WTC11 (cell line): ENCODE measurements around the gene RBM28. TPM values are rescaled to one million over a fixed set of nuclear protein-coding genes. Genes with fewer than 3 reads are reported as not detected.
A peak's percentile ranks its signal among the peaks of the same experiment; 100 is the strongest.

ENCODE experiments used
- AR ChIP-seq: fragments of 250-450 bp; sonication (Bioruptor Pico); IDR thresholded peaks from 2 replicates; pipeline ENCODE4 v1.9.0; 2021; ENCODE audit warnings: mild to moderate bottlenecking
- CREB1 ChIP-seq: sonication (generic); formaldehyde crosslinking; IDR thresholded peaks from 2 replicates; pipeline ENCODE4 v1.8.0; 2023; ENCODE audit warnings: mild to moderate bottlenecking, missing genetic modification reagents
- CREM ChIP-seq: sonication (generic); formaldehyde crosslinking; IDR thresholded peaks from 2 replicates; pipeline ENCODE4 v1.8.1; 2022; ENCODE audit warnings: mild to moderate bottlenecking, missing genetic modification reagents, moderate library complexity
- FOXJ3 ChIP-seq: sonication (generic); formaldehyde crosslinking; IDR thresholded peaks from 2 replicates; pipeline ENCODE4 v1.9.0; 2021; ENCODE audit warnings: missing genetic modification reagents, mild to moderate bottlenecking, borderline replicate concordance
- GTF2I ChIP-seq: fragments of 250-450 bp; sonication (Bioruptor Pico); conservative IDR thresholded peaks from 2 replicates; pipeline ENCODE4 v1.4.0; 2021; ENCODE audit warnings: mild to moderate bottlenecking
- IRF2 ChIP-seq: sonication (generic); formaldehyde crosslinking; IDR thresholded peaks from 2 replicates; pipeline ENCODE4 v1.8.0; 2022; ENCODE audit warnings: low read depth, missing genetic modification reagents, borderline replicate concordance
- JAZF1 ChIP-seq: fragments of 250-450 bp; sonication (Bioruptor Pico); IDR thresholded peaks from 2 replicates; pipeline ENCODE4 v1.9.0; 2021; ENCODE audit warnings: moderate library complexity, mild to moderate bottlenecking, inconsistent platforms
- KAT7 ChIP-seq: sonication (generic); formaldehyde crosslinking; IDR thresholded peaks from 2 replicates; pipeline ENCODE4 v1.8.1; 2023; ENCODE audit warnings: missing genetic modification reagents, mild to moderate bottlenecking, borderline replicate concordance
- NR1H2 ChIP-seq: sonication (generic); formaldehyde crosslinking; IDR thresholded peaks from 2 replicates; pipeline ENCODE4 v1.9.0; 2021; ENCODE audit warnings: mild to moderate bottlenecking, moderate library complexity, missing genetic modification reagents
- PRRX2 ChIP-seq: fragments of 250-450 bp; sonication (Bioruptor Pico); IDR thresholded peaks from 2 replicates; pipeline ENCODE4 v1.8.0; 2021; ENCODE audit warnings: mild to moderate bottlenecking
- RELA ChIP-seq: sonication (generic); formaldehyde crosslinking; IDR thresholded peaks from 2 replicates; pipeline ENCODE4 v1.8.1; 2022; ENCODE audit warnings: missing genetic modification reagents, mild to moderate bottlenecking, borderline replicate concordance
- SMAD3 ChIP-seq: sonication (generic); formaldehyde crosslinking; IDR thresholded peaks from 2 replicates; pipeline ENCODE4 v1.8.0; 2022; ENCODE audit warnings: missing genetic modification reagents, mild to moderate bottlenecking, borderline replicate concordance
- SOX15 ChIP-seq: fragments of 250-450 bp; sonication (Bioruptor Pico); IDR thresholded peaks from 2 replicates; pipeline ENCODE4 v1.9.0; 2021; ENCODE audit warnings: mild to moderate bottlenecking
- TCF7 ChIP-seq: sonication (generic); formaldehyde crosslinking; IDR thresholded peaks from 2 replicates; pipeline ENCODE4 v1.8.0; 2022; ENCODE audit warnings: mild to moderate bottlenecking, low read depth, missing genetic modification reagents, moderate library complexity
- TEAD1 ChIP-seq: sonication (generic); formaldehyde crosslinking; IDR thresholded peaks from 2 replicates; pipeline ENCODE4 v1.8.0; 2022; ENCODE audit warnings: mild to moderate bottlenecking, missing genetic modification reagents
- ZMAT4 ChIP-seq: fragments of 250-450 bp; sonication (Bioruptor Pico); IDR thresholded peaks from 2 replicates; pipeline ENCODE4 v1.9.0; 2021; ENCODE audit warnings: mild to moderate bottlenecking
- ZNF138 ChIP-seq: sonication (generic); formaldehyde crosslinking; conservative IDR thresholded peaks from 2 replicates; pipeline ENCODE4 v1.8.1; 2022; ENCODE audit warnings: mild to moderate bottlenecking, moderate library complexity, missing genetic modification reagents
- ZNF219 ChIP-seq: sonication (generic); formaldehyde crosslinking; IDR thresholded peaks from 2 replicates; pipeline ENCODE4 v1.8.0; 2023; ENCODE audit warnings: missing genetic modification reagents, mild to moderate bottlenecking, borderline replicate concordance
- ZNF317 ChIP-seq: sonication (generic); formaldehyde crosslinking; IDR thresholded peaks from 2 replicates; pipeline ENCODE4 v1.8.1; 2023; ENCODE audit warnings: low read depth, mild to moderate bottlenecking, moderate library complexity, missing genetic modification reagents, borderline replicate concordance
- ZNF416 ChIP-seq: fragments of 250-450 bp; sonication (Bioruptor Pico); IDR thresholded peaks from 2 replicates; pipeline ENCODE4 v1.9.0; 2021; ENCODE audit warnings: mild to moderate bottlenecking, inconsistent platforms
- ZNF671 ChIP-seq: fragments of 250-450 bp; sonication (Bioruptor Pico); IDR thresholded peaks from 2 replicates; pipeline ENCODE4 v1.8.0; 2021; ENCODE audit warnings: mild to moderate bottlenecking
- total RNA-seq: library from RNA; stranded (reverse); gene quantifications from 3 replicates; pipeline ENCODE4 v1.2.3, GENCODE V29; 2021
- TF ChIP-seq, protein P1 (sequence below): sonication (generic); formaldehyde crosslinking; IDR thresholded peaks from 2 replicates; pipeline ENCODE4 v1.8.1; 2023; ENCODE audit warnings: mild to moderate bottlenecking, missing genetic modification reagents, borderline replicate concordance
- TF ChIP-seq, protein P2 (sequence below): sonication (generic); formaldehyde crosslinking; IDR thresholded peaks from 2 replicates; pipeline ENCODE4 v1.8.0; 2023; ENCODE audit warnings: missing genetic modification reagents
- TF ChIP-seq, protein P3 (sequence below): fragments of 250-450 bp; sonication (Bioruptor Pico); conservative IDR thresholded peaks from 2 replicates; pipeline ENCODE4 v1.9.0; 2021; ENCODE audit warnings: mild to moderate bottlenecking
- TF ChIP-seq, protein P4 (sequence below): sonication (generic); formaldehyde crosslinking; IDR thresholded peaks from 2 replicates; pipeline ENCODE4 v1.8.1; 2022; ENCODE audit warnings: mild to moderate bottlenecking, missing genetic modification reagents, moderate library complexity, borderline replicate concordance
- TF ChIP-seq, protein P5 (sequence below): sonication (generic); formaldehyde crosslinking; IDR thresholded peaks from 2 replicates; pipeline ENCODE4 v1.8.0; 2022; ENCODE audit warnings: mild to moderate bottlenecking, missing genetic modification reagents
- TF ChIP-seq, protein P6 (sequence below): sonication (generic); formaldehyde crosslinking; IDR thresholded peaks from 2 replicates; pipeline ENCODE4 v1.8.1; 2022; ENCODE audit warnings: low read depth, missing genetic modification reagents, borderline replicate concordance

Gene RBM28
- total RNA-seq, 1 experiment from 2014 or later = 66.1 TPM

DNA sequence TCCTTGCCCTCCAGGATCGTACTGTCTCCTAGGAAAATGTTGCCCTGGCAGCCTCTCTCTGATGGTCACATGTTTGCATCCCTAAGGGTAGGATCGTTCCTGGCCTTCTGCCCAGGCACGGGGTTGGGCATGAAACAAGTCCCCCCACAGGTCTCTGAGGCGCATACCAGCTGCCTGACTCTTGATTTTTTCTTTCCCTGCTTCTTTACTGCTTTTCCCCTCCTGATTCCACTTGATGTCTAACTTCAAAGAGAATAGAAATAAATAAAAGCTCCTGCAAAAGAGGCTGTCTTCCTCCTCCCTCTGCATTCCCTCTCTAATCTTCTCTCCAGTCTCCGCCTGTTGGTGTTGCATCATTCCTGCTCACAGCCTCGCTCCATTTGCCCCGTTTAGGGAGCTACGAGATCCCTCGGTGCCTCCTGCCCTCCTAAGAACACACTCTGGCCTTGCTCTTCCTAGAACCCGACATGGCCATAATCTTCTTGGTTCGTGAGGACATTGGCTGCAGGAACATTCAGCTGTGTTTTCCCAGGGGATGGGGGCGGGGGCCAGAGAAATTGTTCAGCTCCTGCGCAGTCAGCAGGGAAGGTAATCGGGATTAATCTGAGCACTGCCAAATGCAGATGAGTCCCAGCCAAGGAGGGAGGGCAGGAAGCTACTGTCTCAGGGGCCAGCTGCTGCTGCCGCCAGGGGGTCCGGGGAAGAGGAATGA lies 76.7 kb downstream of the RBM28 start (continued):
- TF ChIP-seq, protein P1, sequence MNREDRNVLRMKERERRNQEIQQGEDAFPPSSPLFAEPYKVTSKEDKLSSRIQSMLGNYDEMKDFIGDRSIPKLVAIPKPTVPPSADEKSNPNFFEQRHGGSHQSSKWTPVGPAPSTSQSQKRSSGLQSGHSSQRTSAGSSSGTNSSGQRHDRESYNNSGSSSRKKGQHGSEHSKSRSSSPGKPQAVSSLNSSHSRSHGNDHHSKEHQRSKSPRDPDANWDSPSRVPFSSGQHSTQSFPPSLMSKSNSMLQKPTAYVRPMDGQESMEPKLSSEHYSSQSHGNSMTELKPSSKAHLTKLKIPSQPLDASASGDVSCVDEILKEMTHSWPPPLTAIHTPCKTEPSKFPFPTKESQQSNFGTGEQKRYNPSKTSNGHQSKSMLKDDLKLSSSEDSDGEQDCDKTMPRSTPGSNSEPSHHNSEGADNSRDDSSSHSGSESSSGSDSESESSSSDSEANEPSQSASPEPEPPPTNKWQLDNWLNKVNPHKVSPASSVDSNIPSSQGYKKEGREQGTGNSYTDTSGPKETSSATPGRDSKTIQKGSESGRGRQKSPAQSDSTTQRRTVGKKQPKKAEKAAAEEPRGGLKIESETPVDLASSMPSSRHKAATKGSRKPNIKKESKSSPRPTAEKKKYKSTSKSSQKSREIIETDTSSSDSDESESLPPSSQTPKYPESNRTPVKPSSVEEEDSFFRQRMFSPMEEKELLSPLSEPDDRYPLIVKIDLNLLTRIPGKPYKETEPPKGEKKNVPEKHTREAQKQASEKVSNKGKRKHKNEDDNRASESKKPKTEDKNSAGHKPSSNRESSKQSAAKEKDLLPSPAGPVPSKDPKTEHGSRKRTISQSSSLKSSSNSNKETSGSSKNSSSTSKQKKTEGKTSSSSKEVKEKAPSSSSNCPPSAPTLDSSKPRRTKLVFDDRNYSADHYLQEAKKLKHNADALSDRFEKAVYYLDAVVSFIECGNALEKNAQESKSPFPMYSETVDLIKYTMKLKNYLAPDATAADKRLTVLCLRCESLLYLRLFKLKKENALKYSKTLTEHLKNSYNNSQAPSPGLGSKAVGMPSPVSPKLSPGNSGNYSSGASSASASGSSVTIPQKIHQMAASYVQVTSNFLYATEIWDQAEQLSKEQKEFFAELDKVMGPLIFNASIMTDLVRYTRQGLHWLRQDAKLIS = no peak
- TF ChIP-seq SOX15 (CRISPR knock-in tag) (no peak), ZNF416 (no peak), RELA (CRISPR knock-in tag) (no peak), ZNF138 (no peak), JAZF1 (no peak), TEAD1 (CRISPR knock-in tag) (peak; percentile 73), ZNF219 (no peak), TCF7 (CRISPR knock-in tag) (no peak), SMAD3 (no peak), KAT7 (CRISPR knock-in tag) (no peak), ZMAT4 (no peak), ZNF671 (no peak), GTF2I (CRISPR knock-in tag) (no peak), CREM (CRISPR knock-in tag) (no peak), IRF2 (no peak), ZNF317 (no peak), CREB1 (CRISPR knock-in tag) (no peak), FOXJ3 (CRISPR knock-in tag) (no peak), NR1H2 (CRISPR knock-in tag) (no peak), PRRX2 (no peak), AR (no peak)
- TF ChIP-seq, protein P2, sequence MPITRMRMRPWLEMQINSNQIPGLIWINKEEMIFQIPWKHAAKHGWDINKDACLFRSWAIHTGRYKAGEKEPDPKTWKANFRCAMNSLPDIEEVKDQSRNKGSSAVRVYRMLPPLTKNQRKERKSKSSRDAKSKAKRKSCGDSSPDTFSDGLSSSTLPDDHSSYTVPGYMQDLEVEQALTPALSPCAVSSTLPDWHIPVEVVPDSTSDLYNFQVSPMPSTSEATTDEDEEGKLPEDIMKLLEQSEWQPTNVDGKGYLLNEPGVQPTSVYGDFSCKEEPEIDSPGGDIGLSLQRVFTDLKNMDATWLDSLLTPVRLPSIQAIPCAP = no peak
- TF ChIP-seq, protein P3, sequence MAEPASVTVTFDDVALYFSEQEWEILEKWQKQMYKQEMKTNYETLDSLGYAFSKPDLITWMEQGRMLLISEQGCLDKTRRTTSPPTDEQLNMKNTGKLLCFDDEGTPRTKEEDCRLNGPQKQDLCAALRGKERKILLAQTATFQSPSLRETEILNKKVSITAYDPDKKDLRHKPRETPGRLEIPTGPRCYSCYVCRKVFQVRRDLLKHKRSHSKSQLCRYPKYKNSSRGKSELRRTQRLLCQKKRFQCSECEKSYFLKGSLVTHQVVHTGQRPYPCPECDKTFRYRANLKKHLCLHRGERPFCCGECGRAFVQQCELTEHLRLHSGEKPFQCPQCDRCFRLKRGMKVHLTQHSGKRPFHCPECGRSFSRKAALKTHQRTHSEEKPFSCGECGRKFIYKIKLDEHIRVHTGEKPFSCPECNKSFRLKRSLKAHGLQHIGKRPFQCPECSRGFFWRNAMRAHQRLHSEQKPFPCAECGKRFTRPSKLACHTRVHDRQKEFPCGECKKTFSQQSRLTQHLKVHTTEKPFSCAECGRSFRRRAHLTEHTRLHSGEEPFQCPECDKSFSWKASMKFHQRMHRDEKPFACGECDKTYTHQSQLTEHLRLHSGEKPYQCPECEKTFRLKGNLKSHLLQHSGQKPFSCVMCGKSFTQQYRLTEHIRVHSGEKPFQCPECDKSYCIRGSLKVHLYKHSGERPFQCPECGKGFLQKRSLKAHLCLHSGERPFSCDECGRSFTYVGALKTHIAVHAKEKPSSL (CRISPR knock-in tag) = no peak
- TF ChIP-seq, protein P4, sequence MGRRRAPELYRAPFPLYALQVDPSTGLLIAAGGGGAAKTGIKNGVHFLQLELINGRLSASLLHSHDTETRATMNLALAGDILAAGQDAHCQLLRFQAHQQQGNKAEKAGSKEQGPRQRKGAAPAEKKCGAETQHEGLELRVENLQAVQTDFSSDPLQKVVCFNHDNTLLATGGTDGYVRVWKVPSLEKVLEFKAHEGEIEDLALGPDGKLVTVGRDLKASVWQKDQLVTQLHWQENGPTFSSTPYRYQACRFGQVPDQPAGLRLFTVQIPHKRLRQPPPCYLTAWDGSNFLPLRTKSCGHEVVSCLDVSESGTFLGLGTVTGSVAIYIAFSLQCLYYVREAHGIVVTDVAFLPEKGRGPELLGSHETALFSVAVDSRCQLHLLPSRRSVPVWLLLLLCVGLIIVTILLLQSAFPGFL (CRISPR knock-in tag) = no peak
- TF ChIP-seq, protein P5, sequence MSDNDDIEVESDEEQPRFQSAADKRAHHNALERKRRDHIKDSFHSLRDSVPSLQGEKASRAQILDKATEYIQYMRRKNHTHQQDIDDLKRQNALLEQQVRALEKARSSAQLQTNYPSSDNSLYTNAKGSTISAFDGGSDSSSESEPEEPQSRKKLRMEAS = peak; percentile 56; the same call in 1 of the 2 replicates
- TF ChIP-seq, protein P6, sequence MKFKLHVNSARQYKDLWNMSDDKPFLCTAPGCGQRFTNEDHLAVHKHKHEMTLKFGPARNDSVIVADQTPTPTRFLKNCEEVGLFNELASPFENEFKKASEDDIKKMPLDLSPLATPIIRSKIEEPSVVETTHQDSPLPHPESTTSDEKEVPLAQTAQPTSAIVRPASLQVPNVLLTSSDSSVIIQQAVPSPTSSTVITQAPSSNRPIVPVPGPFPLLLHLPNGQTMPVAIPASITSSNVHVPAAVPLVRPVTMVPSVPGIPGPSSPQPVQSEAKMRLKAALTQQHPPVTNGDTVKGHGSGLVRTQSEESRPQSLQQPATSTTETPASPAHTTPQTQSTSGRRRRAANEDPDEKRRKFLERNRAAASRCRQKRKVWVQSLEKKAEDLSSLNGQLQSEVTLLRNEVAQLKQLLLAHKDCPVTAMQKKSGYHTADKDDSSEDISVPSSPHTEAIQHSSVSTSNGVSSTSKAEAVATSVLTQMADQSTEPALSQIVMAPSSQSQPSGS = no peak
